ENCODE results near the gene SLC1A2.
"Not testable (repeated sequence)": the region's sequence is repeated elsewhere in the genome, so short reads cannot be mapped to it uniquely, and the experiment has no call there.

The SLC1A2 gene

DNA sequence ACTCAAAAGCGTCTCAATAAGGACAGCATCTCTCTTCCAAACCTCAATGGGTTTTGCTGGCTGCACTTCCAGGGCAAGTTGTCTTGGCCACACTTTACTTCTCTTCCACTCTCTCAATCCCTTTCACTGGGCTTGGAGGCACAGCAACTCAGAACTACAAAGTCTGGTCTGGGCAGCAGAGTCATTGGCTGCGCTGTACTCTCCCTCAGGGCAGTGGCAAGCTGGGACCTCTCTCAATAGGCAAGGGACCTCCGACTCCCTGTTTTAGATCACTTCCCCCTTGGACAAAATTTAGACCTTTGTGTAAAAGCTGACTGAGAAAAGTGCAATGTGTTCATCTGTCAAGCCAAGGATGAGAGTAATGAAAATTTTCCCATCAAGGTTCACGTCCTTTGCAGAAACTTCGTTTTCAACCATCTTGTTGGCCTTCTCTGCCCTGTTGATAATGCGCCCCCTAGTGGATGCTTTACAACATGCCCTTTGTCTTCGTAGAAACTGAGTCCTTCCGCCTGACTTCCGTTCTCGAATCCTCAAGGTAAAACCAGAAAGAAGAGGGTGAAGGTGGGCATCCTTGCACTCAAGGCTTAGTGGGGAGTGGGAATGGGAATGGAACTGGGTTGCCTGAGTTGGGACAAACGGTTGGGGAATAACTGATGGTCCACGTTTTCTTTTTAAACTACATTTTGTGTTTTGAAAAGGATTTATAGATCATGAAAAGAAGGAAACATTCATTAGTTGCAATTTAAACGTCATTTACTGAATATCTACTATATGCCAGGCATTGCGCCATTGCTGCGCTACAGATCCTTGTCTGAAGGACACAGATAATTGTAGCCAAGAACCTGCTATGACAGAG is 181.3 kb downstream of the SLC1A2 start:
- FAIRE-seq: no peak

DNA sequence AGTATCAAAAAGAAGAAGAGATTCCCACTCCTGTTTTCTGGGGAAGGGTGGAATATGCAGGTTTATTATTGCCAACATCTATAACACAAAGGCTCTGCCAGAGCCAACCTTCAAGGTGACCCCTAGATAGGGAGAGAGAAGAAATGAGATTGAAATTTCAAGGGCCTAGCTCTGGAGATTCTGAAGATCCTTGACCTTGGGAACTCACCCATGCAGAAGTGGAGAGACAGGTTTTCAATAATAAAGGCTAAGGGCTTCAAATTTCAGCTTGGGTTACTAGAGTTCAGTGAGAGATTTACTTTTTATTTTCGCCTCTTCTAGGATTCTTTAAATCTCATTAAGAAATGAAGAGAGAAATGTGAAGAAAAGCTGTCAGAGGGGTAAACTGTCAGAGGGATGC is 182.0 kb downstream of the SLC1A2 start:
- no peak for FAIRE-seq

DNA sequence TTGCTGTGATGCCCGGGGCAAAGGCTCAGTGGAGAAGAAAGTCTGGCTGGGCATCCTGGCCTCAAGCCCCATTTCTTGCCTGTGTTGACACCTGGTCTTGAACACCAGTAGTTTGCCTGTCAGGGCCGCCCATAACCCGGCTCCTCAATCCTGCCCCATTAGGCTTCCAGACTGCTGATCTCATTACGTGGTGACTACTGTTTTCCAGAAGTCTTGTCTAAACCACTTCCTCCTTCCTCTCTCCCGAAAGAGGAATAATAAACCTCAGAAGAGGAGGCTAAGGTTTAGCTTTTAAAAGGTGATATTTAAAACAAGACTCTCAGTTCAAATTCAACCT is 182.7 kb downstream of the SLC1A2 start:
- no peak for FAIRE-seq

- no peak for FAIRE-seq
Observed at GRCh38 chr11:35235936-35236666, 183.3 kb downstream of the SLC1A2 start.

DNA sequence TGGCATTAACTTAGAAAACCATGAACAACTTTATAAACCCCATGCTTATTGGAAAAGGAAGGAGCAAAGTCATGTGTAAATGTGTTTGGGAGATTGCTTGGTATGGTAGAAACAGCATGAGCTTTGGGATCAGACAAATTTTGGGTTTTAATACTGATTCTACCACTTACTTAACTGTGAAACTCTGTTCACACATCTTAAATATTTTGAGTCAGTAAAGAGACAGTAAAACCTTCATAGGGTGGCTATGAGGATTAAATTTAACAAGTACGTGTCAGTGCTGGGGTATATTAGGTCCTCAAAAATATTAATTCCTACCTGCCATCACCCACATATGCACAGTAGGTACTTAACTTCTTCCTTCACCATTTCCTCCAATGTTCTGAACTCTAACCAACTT is 183.9 kb downstream of the SLC1A2 start:
- no peak for FAIRE-seq

DNA sequence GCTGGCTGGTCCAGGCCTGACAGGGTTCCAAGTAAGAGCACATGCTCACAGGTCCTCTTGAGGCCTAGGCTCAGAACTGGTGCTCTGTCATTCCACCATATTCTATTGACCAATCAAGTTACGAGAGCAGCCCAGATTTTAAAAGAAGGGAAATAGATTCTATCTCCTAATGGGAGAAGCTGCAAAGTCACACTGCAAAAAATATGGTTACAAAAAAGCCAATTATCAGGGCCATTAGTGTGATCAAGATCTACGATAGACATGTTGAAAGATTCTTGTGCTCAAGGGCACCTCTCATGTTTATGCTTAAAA is 184.2 kb downstream of the SLC1A2 start:
- no peak for FAIRE-seq

DNA sequence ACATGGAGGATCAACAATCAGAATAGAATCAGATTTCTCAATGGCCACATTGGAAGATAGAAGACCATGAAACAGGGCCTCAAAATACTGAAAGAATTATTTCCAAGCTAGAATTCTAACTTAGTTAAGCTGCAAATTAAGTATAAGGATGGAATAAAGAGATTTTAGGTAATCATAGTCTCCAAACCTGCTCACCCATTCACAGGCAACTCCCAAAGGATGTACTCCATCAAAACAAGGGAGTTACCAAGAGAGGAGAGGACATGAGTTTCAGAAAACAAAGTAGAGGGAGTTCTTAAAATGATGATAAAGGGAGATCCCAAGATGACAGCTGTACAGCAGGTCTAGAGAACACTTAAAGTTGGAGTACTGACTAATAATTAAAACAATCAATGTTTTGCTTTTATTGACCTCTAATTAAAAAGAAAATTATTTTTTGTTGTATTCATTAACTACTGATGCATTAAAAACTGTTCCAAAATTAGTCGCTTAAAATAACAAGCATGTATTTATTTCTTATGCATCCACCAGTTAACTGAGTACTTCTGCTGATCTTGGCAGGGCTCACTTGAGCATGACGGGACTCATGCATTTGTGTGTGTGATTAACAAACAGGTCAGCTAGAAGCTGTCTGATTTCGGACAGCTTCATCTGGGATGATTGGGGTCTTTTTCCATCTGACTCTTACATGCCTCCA is 184.8 kb downstream of the SLC1A2 start:
- FAIRE-seq: no peak

DNA sequence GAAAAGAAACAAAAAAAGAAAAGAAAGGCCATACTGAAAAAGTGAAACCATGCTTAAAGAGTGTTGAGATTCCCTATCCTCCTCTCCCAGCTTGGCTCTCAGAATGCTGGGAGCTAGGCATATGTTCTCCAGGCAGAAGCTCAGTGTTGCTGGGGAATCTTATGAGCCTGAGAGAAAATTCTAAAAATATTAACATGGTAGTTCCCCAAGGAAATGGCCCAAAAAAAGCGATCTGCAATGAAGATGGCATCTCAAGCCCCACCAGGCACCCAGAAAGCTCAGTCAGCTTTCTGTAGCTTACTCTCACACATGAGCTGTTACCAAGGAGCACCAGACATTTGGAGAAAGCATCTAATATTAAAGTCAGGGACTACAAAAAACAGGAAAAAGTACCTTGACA is 185.8 kb downstream of the SLC1A2 start:
- no peak for FAIRE-seq

DNA sequence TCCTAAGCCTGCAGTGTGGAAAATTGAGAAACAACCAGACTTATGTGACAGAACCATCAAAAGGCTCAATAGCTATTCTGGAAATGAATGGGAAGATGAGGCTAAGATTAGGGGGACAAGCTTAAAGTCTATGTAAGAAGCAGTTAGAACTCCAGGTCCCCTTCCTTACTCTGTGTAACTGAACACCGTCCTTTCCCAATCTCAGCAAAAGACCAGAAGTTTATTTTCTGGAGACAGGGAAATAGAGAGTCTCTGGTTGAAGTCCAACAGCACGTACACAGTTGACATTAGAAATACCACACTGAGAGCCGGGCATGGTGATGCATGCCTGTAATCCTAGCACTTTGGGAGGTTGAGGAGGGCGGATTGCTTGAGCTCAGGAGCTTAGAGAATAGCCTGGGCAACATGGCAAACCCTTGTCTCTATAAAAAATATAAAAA is 186.4 kb downstream of the SLC1A2 start:
- no peak for FAIRE-seq

DNA sequence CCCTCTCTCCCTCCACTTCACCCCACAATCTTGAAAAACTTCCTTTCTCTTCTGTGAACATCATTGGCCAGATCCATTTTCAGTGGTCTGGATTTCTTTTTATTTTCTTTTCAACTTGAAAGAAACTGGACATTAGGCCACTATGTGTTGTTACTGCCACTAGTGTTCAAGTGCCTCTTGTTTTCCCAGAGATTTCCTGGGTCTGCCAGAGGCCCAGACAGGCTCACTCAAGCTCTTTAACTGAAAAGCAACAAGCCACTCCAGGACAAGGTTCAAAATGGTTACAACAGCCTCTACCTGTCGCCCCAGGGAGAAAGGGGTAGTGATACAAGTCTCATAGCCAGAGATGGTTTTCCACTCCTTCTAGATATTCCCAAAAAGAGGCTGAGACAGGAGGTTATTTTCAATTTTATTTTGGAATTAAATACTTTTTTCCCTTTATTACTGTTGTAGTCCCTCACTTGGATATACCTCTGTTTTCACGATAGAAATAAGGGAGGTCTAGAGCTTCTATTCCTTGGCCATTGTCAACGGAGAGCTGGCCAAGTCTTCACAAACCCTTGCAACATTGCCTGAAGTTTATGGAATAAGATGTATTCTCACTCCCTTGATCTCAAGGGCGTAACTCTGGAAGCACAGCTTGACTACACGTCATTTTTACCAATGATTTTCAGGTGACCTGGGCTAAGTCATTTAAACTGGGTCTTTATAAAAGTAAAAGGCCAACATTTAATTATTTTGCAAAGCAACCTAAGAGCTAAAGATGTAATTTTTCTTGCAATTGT is 188.1 kb downstream of the SLC1A2 start:
- FAIRE-seq: no peak

- no peak for FAIRE-seq
Observed at GRCh38 chr11:35230388-35230787, 189.0 kb downstream of the SLC1A2 start.

- no peak for FAIRE-seq
Observed at GRCh38 chr11:35228328-35228725, 191.0 kb downstream of the SLC1A2 start.

GRCh38 chr11:35227576-35228327 is 191.6 kb downstream of the SLC1A2 start:
- FAIRE-seq: no peak

GRCh38 chr11:35226756-35227155 is 192.6 kb downstream of the SLC1A2 start:
- FAIRE-seq: not testable (repeated sequence)

GRCh38 chr11:35225946-35226520 is 193.3 kb downstream of the SLC1A2 start:
- no peak for FAIRE-seq

DNA sequence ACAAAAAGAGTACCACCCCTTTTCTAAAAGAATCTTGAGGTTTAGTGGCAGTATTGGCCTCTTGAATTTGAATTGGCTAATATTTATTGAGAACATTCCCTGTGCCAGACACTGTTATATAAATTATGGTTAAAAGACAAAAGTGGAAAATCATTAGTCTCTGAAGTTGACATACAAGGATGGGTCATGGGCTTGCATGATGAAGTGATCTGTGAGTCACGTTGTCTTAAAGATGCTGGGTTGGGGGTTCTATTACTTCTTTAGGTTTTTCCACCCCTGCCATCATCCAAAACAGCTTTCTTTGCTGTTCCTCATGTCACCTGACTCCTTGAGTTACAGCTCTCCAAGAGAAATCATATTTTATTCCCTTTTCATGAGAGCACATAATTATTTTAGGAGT is 195.4 kb downstream of the SLC1A2 start:
- FAIRE-seq: no peak

GRCh38 chr11:35223371-35223796 is 196.0 kb downstream of the SLC1A2 start:
- no peak for FAIRE-seq

DNA sequence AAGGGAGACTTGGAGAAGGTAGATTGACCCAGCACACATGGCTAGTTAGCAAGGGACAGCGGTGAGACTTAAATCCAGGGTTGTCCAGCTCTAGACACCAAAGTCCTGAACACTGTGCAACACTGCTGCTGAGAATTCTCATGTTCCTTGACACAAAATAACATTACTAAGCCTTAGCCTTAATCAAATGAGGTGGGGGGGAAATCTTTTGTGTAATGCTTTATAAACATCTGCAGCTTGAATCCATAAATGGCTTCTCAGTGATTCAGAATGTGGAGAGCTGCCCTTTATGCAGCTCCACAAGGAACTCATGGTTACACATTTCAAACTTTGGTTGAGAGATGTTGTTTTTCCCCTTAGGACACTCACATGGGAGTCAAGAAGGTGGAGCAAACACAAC is 200.4 kb downstream of the SLC1A2 start:
- no peak for FAIRE-seq

DNA sequence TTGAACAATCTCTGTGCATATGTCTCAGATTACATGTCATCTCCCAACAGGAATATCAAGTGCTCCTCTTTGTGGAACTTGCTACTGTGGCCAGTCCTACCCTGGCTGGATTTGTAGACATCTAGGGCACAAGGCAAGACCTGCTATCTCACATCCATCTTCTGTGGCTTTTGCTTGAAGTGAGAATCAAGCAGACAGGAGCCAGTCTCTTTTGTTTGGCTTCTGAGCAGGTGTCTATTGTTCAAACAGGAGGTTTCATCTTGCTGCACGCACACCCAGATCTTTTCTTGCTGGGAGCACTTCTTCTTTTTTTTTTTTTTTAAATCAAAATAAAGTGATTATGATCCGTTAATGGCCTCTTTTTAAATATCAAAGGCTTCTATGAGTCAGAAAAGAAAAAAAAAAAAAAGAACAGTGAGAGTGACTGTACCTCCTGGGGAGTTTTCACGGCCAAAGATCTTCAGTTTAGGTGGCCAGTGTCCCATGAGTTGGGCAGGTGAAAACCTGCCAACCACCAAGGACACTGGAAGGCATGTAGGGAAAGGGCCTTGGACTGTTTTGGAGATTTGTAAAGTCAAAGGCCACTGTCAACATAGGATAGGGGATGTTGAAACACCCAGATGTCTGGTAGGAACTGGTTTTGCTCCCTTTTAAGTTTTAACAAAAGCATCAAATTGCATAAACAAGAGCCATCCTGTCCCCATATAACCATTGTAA is 202.2 kb downstream of the SLC1A2 start:
- FAIRE-seq: no peak

- no peak for FAIRE-seq
Observed at GRCh38 chr11:35215945-35216344, 203.4 kb downstream of the SLC1A2 start.

DNA sequence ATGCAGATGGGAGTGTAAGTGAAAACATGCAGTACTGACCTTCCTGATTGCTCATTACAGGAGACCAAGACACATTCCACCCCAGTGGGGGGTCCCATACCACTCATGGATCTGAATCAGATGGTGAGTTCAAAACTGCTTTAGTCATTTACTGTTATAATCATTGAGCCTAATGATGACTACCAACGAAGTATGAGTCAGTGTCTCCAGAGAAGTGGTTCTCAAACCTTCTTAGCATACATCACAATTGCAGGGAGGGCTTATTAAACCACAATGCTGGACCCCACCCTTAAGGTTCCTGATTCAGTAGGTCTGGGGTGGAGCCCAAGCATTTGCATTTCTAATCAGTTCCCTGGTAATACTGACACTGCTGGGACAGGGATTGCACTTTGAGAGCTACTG is 204.6 kb downstream of the SLC1A2 start:
- no peak for FAIRE-seq
